Natural killer cell (primary cell): ENCODE results near the gene VGLL4. TPM values are rescaled to one million over a fixed set of nuclear protein-coding genes. Genes with fewer than 3 reads are reported as not detected.

ENCODE experiments used
- ATAC-seq, 3 donors: fragments of 150-1000 bp in 2 of 3; fragments of 200-7000 bp in 1 of 3; cut with Tn5 transposase; 1 replicate in 1 of 3; 2 replicates in 2 of 3; pipeline ENCODE4 v1.10.0; 2021; ENCODE audit warnings: mild to moderate bottlenecking in 2 of 3, moderate library complexity in 2 of 3
- DNase-seq, 2 donors: peaks; one replicate each; pipeline versions ENCODE4 v3.0.0 to v3.0.0-alpha.2; 2013 to 2021; ENCODE audit warnings: mixed read lengths in 1 of 2
- H3K27ac ChIP-seq: one replicate; pipeline ENCODE4 v1.5.1; 2013; ENCODE audit warnings: mild to moderate bottlenecking, low read length
- H3K27me3 ChIP-seq: one replicate; pipeline ENCODE4 v1.6.1; 2013; ENCODE audit warnings: low read length; ENCODE audit not compliant: control insufficient read depth, insufficient read depth
- H3K36me3 ChIP-seq: one replicate; pipeline ENCODE4 v1.6.1; 2013; ENCODE audit warnings: low read length; ENCODE audit not compliant: control insufficient read depth, insufficient read depth
- H3K4me1 ChIP-seq: one replicate; pipeline ENCODE4 v1.6.1; 2013; ENCODE audit warnings: low read length; ENCODE audit not compliant: control insufficient read depth, insufficient read depth
- H3K4me3 ChIP-seq: one replicate; pipeline ENCODE4 v1.5.1; 2013; ENCODE audit warnings: low read length
- H3K9me3 ChIP-seq: one replicate; pipeline ENCODE4 v1.6.1; 2013; ENCODE audit warnings: low read length; ENCODE audit not compliant: control insufficient read depth, insufficient read depth
- H3K27ac Mint-ChIP-seq, 2 donors: one replicate each; pipeline ENCODE4 v1.8.0; 2022; ENCODE audit warnings: mild to moderate bottlenecking in 2 of 2, mixed read lengths in 2 of 2, moderate library complexity in 1 of 2
- H3K27me3 Mint-ChIP-seq, 2 donors: one replicate each; pipeline ENCODE4 v1.8.0; 2022; ENCODE audit warnings: low read depth in 2 of 2, mixed read lengths in 2 of 2
- H3K36me3 Mint-ChIP-seq: one replicate; pipeline ENCODE4 v1.8.0; 2022; ENCODE audit warnings: mixed read lengths
- H3K4me1 Mint-ChIP-seq, 2 donors: one replicate each; pipeline ENCODE4 v1.8.0; 2022; ENCODE audit warnings: mixed read lengths in 2 of 2
- H3K4me3 Mint-ChIP-seq: one replicate; pipeline ENCODE4 v1.8.0; 2022; ENCODE audit warnings: mild to moderate bottlenecking, moderate library complexity, mixed read lengths
- H3K9me3 Mint-ChIP-seq, 2 donors: one replicate each; pipeline ENCODE4 v1.8.0; 2022; ENCODE audit warnings: mixed read lengths in 2 of 2
- CTCF ChIP-seq: fragments of 200-600 bp; IDR thresholded peaks from one replicate; pipeline ENCODE4 v1.8.0; 2022; ENCODE audit warnings: antibody characterized with exemption
- WGBS: methylation state at CpG from one replicate; pipeline ENCODE4 v1.1.7; 2013; ENCODE audit warnings: missing lambda C conversion rate; ENCODE audit not compliant: insufficient coverage; 5-methylcytosine and 5-hydroxymethylcytosine counted together
- intact Hi-C: fragments of 100-400 bp; cut with micrococcal nuclease; formaldehyde crosslinking; loops from one replicate; pipeline ENCODE4 v1.14.2; 2022
- total RNA-seq, 4 donors: library from RNA; stranded (reverse); fragments of 120-200 nt in 1 of 4; gene quantifications; one replicate each; pipeline versions ENCODE4 v1.2.3 to v1.2.4, GENCODE V29; 2013 to 2022

Gene VGLL4
- total RNA-seq, 3 donors from 2014 or later (not counting 1 experiment from before 2014, with no cell fraction given) = 29.5 to 42.8 (median 34.6) TPM

- WGBS = 25% methylated on average over 1 of the region's 2 CpGs
- no peak overlapping the region for H3K4me3 ChIP-seq
- H3K9me3 ChIP-seq = no peaks in the 10 kb centered on the region
- Mint-ChIP-seq H3K4me1 (peaks cover 72 to 75% of the 10 kb centered on the region in 2 donors), H3K36me3 (no peaks in the 10 kb centered on the region), H3K4me3 (peak overlapping the region; percentile 13), H3K27ac (peak overlapping the region; percentile 57 to 78), H3K9me3 (no peaks in the 10 kb centered on the region), H3K27me3 (no peaks in the 10 kb centered on the region)
- no peak for TF ChIP-seq CTCF
- no peaks in the 10 kb centered on the region for H3K27me3 ChIP-seq
- H3K4me1 ChIP-seq = peaks cover 11% of the 10 kb centered on the region
- DNase-seq (no peak), ATAC-seq (no peak)
- no peaks in the 10 kb centered on the region for H3K36me3 ChIP-seq
- no peak overlapping the region for H3K27ac ChIP-seq
- intact Hi-C loops = no loop called here
Measured at GRCh38 chr3:11626084-11626463, 17.6 kb downstream of the VGLL4 start.

DNA sequence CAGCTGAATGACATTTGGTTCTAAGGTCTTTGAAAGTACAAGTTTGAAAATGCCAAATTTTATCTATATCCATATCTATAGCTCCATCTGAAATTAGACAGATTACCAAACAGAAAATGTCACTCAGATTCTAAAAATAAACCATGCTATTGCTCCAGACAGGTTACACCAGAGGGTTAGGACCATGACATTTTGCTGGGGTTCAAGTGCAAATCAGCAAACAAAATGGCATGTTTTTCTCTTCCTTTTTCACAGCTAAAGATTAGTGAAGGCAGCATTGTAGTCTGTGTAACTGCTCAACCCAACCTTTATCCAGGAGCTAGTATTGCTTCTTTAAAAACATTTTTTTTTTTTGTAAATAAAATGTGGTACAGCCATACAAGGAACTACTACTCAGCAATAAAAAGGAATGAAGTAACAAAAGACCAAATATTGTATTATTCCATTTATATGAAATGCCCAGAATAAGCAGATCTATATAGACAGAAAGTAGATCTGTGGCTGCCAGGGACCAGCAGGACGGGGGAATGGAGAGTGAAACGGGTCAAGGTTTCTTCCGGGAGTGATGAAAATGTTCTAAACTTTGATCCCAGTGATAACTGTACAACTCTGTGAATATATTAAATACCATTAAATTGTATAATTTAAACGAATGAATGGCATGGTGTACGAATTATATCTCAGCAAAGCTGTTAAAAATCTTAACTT, 18.2 kb downstream of the VGLL4 start:
- H3K36me3 Mint-ChIP-seq = no peaks in the 10 kb centered on the region
- DNase-seq (no peak), ATAC-seq (no peak)
- H3K36me3 ChIP-seq = no peaks in the 10 kb centered on the region
- no peak overlapping the region for H3K27ac ChIP-seq
- no peaks in the 10 kb centered on the region for H3K9me3 Mint-ChIP-seq
- H3K27me3 ChIP-seq = no peaks in the 10 kb centered on the region
- intact Hi-C loops = no loop called here
- peaks cover 11% of the 10 kb centered on the region for H3K4me1 ChIP-seq
- TF ChIP-seq CTCF = no peak
- H3K27me3 Mint-ChIP-seq = no peaks in the 10 kb centered on the region
- H3K4me3 Mint-ChIP-seq = no peak overlapping the region
- H3K4me3 ChIP-seq = no peak overlapping the region
- H3K4me1 Mint-ChIP-seq = peaks cover 75 to 76% of the 10 kb centered on the region in 2 donors
- H3K27ac Mint-ChIP-seq = peak overlapping the region; percentile 57 to 78
- no peaks in the 10 kb centered on the region for H3K9me3 ChIP-seq
- WGBS = 100% methylated on average over 3 of the region's 5 CpGs

GRCh38 chr3:11624704-11625375, 18.9 kb downstream of the VGLL4 start:
- no peaks in the 10 kb centered on the region for H3K27me3 Mint-ChIP-seq
- H3K9me3 Mint-ChIP-seq = no peaks in the 10 kb centered on the region
- ATAC-seq = peak in 2 of 3 donors; percentile 44 to 46
- peak overlapping the region; percentile 57 to 78 for H3K27ac Mint-ChIP-seq
- H3K4me3 Mint-ChIP-seq = peak overlapping the region; percentile 53
- Histone ChIP-seq H3K4me3 (no peak overlapping the region), H3K27me3 (no peaks in the 10 kb centered on the region), H3K27ac (no peak overlapping the region), H3K9me3 (no peaks in the 10 kb centered on the region), H3K4me1 (peaks cover 18% of the 10 kb centered on the region), H3K36me3 (no peaks in the 10 kb centered on the region)
- DNase-seq = peak in 1 of 2 donors; percentile 53
- intact Hi-C loops = no loop called here
- peaks cover 78 to 79% of the 10 kb centered on the region in 2 donors for H3K4me1 Mint-ChIP-seq
- H3K36me3 Mint-ChIP-seq = no peaks in the 10 kb centered on the region
- 50% methylated on average over 7 of the region's 7 CpGs for WGBS
- no peak for TF ChIP-seq CTCF
